T-cell (primary cell): ENCODE results near the gene HSPA2. TPM values are rescaled to one million over a fixed set of nuclear protein-coding genes. Genes with fewer than 3 reads are reported as not detected.

Experiments used
- ATAC-seq, 4 experiments: fragments of 200-7000 bp in 3 of 4; fragments of 150-1000 bp in 1 of 4; cut with Tn5 transposase; replicated peaks in 1 of 4; 1 replicate in 3 of 4; 2 replicates in 1 of 4; pipeline ENCODE4 v1.10.0; 2021; ENCODE audit warnings: moderate library complexity in 3 of 4, mild to moderate bottlenecking in 2 of 4, moderate number of reproducible peaks in 1 of 4
- CTCF ChIA-PET, 2 donors: fragments of 300-600 bp; sonication (Branson Sonifier 250); formaldehyde crosslinking; loops; one replicate each; lab custom pipeline; 2022; ENCODE audit warnings: antibody characterized with exemption in 2 of 2; lab: Charles Lee
- POLR2A ChIA-PET, 2 donors: fragments of 300-600 bp; sonication (Branson Sonifier 250); formaldehyde crosslinking; loops; one replicate each; lab custom pipeline; 2022; ENCODE audit warnings: antibody characterized with exemption in 2 of 2; lab: Charles Lee
- DNase-seq, 35 experiments: peaks; one replicate each; pipeline versions ENCODE4 v3.0.0 to v3.0.0-alpha.2; 2013 to 2023
- H3K27ac ChIP-seq: one replicate; pipeline ENCODE4 v1.5.1; 2013; ENCODE audit warnings: low read length
- H3K27me3 ChIP-seq, 2 experiments: replicated peaks in 1 of 2; 1 replicate in 1 of 2; 2 replicates in 1 of 2; pipeline versions ENCODE4 v1.6.1 to v1.7.0; 2013; ENCODE audit warnings: low read length in 1 of 2, mixed read lengths in 1 of 2; ENCODE audit not compliant: control insufficient read depth in 2 of 2, insufficient read depth in 2 of 2; ENCODE audit errors: extremely low read depth in 1 of 2
- H3K36me3 ChIP-seq, 2 donors: 1 replicate in 1 of 2; 2 replicates in 1 of 2; pipeline versions ENCODE4 v1.6.1 to v1.7.0; 2013; ENCODE audit warnings: low read length in 1 of 2; ENCODE audit not compliant: control insufficient read depth in 2 of 2, insufficient read depth in 1 of 2; ENCODE audit errors: extremely low read depth in 1 of 2
- H3K4me1 ChIP-seq, 2 experiments: 1 replicate in 1 of 2; 2 replicates in 1 of 2; pipeline versions ENCODE4 v1.6.1 to v1.7.0; 2013; ENCODE audit warnings: low read length in 2 of 2, mixed read lengths in 1 of 2; ENCODE audit not compliant: insufficient read depth in 2 of 2, control insufficient read depth in 1 of 2; ENCODE audit errors: extremely low read depth in 1 of 2
- H3K4me3 ChIP-seq, 2 donors: 1 replicate in 1 of 2; 2 replicates in 1 of 2; pipeline versions ENCODE4 v1.5.1 to v1.7.0; 2013; ENCODE audit warnings: mild to moderate bottlenecking in 2 of 2, low read length in 1 of 2, moderate library complexity in 1 of 2; ENCODE audit not compliant: control insufficient read depth in 1 of 2; ENCODE audit errors: extremely low read depth in 1 of 2
- H3K9me3 ChIP-seq: 2 replicates; pipeline ENCODE4 v1.7.0; 2013
- H3K27ac Mint-ChIP-seq, 2 donors: one replicate each; pipeline ENCODE4 v1.8.0; 2020 to 2021; ENCODE audit warnings: mild to moderate bottlenecking in 2 of 2, mixed read lengths in 2 of 2
- H3K27me3 Mint-ChIP-seq, 2 donors: one replicate each; pipeline ENCODE4 v1.8.0; 2021 to 2022; ENCODE audit warnings: mixed read lengths in 2 of 2
- H3K36me3 Mint-ChIP-seq: one replicate; pipeline ENCODE4 v1.8.0; 2021; ENCODE audit warnings: mixed read lengths
- H3K4me1 Mint-ChIP-seq, 3 donors: one replicate each; pipeline ENCODE4 v1.8.0; 2020 to 2022; ENCODE audit warnings: mixed read lengths in 3 of 3, mild to moderate bottlenecking in 1 of 3
- H3K4me3 Mint-ChIP-seq, 3 donors: one replicate each; pipeline ENCODE4 v1.8.0; 2020 to 2022; ENCODE audit warnings: mild to moderate bottlenecking in 3 of 3, mixed read lengths in 3 of 3, moderate library complexity in 3 of 3
- H3K9me3 Mint-ChIP-seq, 3 donors: one replicate each; pipeline ENCODE4 v1.8.0; 2020 to 2022; ENCODE audit warnings: mixed read lengths in 3 of 3
- WGBS: methylation state at CpG from one replicate; pipeline ENCODE4 v1.1.5; 2013; ENCODE audit warnings: missing lambda C conversion rate; ENCODE audit not compliant: insufficient coverage; 5-methylcytosine and 5-hydroxymethylcytosine counted together
- total RNA-seq, 35 experiments: library from RNA in 6 of 35; stranded (reverse) in 6 of 35; fragments of 120-200 nt in 1 of 35; gene quantifications; one replicate each; pipeline versions ENCODE4 v1.2.1 to v1.2.4 and lab custom pipeline; 2013 to 2026

The HSPA2 gene
- total RNA-seq, 5 donors from 2014 or later (not counting 1 experiment from before 2014, with no cell fraction given) = 1.2 to 2.7 (median 2.1) TPM

- ChIA-PET CTCF (interaction anchor here in 1 of 2 donors (0.6 to 3.6 kb wide), 3 partner anchors 11 to 26 kb away, joined by 3 to 28 read pairs (median 6); no protein-coding TSS in a partner anchor), POLR2A (no interaction called here)
- H3K4me3 ChIP-seq = peak overlapping the region in 1 of 2 donors; percentile 15
- DNase-seq (no peak), ATAC-seq (no peak)
- H3K9me3 Mint-ChIP-seq = no peaks in the 10 kb centered on the region
- H3K9me3 ChIP-seq = no peaks in the 10 kb centered on the region
- peak overlapping the region; percentile 100 for H3K27ac ChIP-seq
- H3K4me1 ChIP-seq = peaks cover 43 to 48% of the 10 kb centered on the region in 2 experiments
- peak overlapping the region; percentile 97 to 99 for H3K27ac Mint-ChIP-seq
- WGBS = no CpG with 5 or more reads among the region's 1 CpG
- peaks cover 3 to 11% of the 10 kb centered on the region in 2 donors for H3K36me3 ChIP-seq
- H3K27me3 Mint-ChIP-seq = no peaks in the 10 kb centered on the region
- H3K4me1 Mint-ChIP-seq = peaks cover 58 to 72% (median 69%) of the 10 kb centered on the region in 3 donors
- no peaks in the 10 kb centered on the region for H3K27me3 ChIP-seq
- H3K4me3 Mint-ChIP-seq = peak overlapping the region; percentile 78 to 92 (median 91)
- H3K36me3 Mint-ChIP-seq = peaks cover 23% of the 10 kb centered on the region
Observed at GRCh38 chr14:64500088-64500487, 40.5 kb upstream of the HSPA2 start.

- no peaks in the 10 kb centered on the region for H3K27me3 Mint-ChIP-seq
- ATAC-seq (no peak), DNase-seq (peak in 7 of 35 experiments; percentile 6 to 57 (median 19))
- Histone ChIP-seq H3K36me3 (peaks cover 0 to 8% of the 10 kb centered on the region in 2 donors), H3K4me1 (peaks cover 45% of the 10 kb centered on the region in 2 experiments), H3K9me3 (no peaks in the 10 kb centered on the region), H3K27me3 (no peaks in the 10 kb centered on the region), H3K4me3 (peak overlapping the region; percentile 93 to 99), H3K27ac (peak overlapping the region; percentile 100)
- H3K27ac Mint-ChIP-seq = peak overlapping the region; percentile 97 to 99
- CTCF ChIA-PET = interaction anchor here (0.6 to 3.6 kb wide), 11 partner anchors 8 to 136 kb away, joined by 3 to 28 read pairs (median 3); no protein-coding TSS in a partner anchor
- 0% methylated on average over 7 of the region's 8 CpGs for WGBS
- H3K4me1 Mint-ChIP-seq = peaks cover 53 to 72% (median 66%) of the 10 kb centered on the region in 3 donors
- peaks cover 19% of the 10 kb centered on the region for H3K36me3 Mint-ChIP-seq
- peak overlapping the region; percentile 91 to 95 (median 92) for H3K4me3 Mint-ChIP-seq
- POLR2A ChIA-PET = interaction anchor here (0.5 to 1.3 kb wide), 7 partner anchors 8 to 21 kb away, joined by 3 to 15 read pairs (median 4); no protein-coding TSS in a partner anchor
- H3K9me3 Mint-ChIP-seq = no peaks in the 10 kb centered on the region
Observed at GRCh38 chr14:64501411-64502171, 39.0 kb upstream of the HSPA2 start.

- Mint-ChIP-seq H3K4me3 (peak overlapping the region; percentile 91 to 95 (median 92)), H3K9me3 (no peaks in the 10 kb centered on the region), H3K4me1 (peaks cover 55 to 72% (median 67%) of the 10 kb centered on the region in 3 donors), H3K27ac (peak overlapping the region; percentile 97 to 99), H3K27me3 (no peaks in the 10 kb centered on the region), H3K36me3 (peaks cover 15% of the 10 kb centered on the region)
- ChIA-PET CTCF (interaction anchor here (0.6 to 3.6 kb wide), 9 partner anchors 9 to 114 kb away, joined by 3 to 28 read pairs (median 3); partner anchors contain the start of gene MTHFD1 (in 1 of the 2)), POLR2A (interaction anchor here (0.5 to 1.3 kb wide), 12 partner anchors 10 to 639 kb away, joined by 3 to 17 read pairs (median 4); no protein-coding TSS in a partner anchor)
- 0% methylated on average over 2 of the region's 6 CpGs for WGBS
- H3K36me3 ChIP-seq = peaks cover 0 to 8% of the 10 kb centered on the region in 2 donors
- H3K27ac ChIP-seq = peak overlapping the region; percentile 100
- peak in 15 of 35 experiments; percentile 5 to 59 (median 17) for DNase-seq
- peak overlapping the region; percentile 93 to 99 for H3K4me3 ChIP-seq
- peaks cover 45 to 49% of the 10 kb centered on the region in 2 experiments for H3K4me1 ChIP-seq
- no peak for ATAC-seq
- no peaks in the 10 kb centered on the region for H3K9me3 ChIP-seq
- H3K27me3 ChIP-seq = no peaks in the 10 kb centered on the region
Observed at GRCh38 chr14:64502456-64502855, 38.1 kb upstream of the HSPA2 start.

GRCh38 chr14:64502887-64503433, 37.6 kb upstream of the HSPA2 start:
- 0% methylated on average over 26 of the region's 29 CpGs for WGBS
- ChIA-PET POLR2A (interaction anchor here (0.5 to 1.9 kb wide), 14 partner anchors 9 to 861 kb away, joined by 3 to 17 read pairs (median 4); no protein-coding TSS in a partner anchor), CTCF (interaction anchor here (0.6 to 3.6 kb wide), 7 partner anchors 8 to 115 kb away, joined by 3 to 28 read pairs (median 4); partner anchors contain the start of gene MTHFD1 (in 1 of the 2))
- Mint-ChIP-seq H3K4me3 (peak overlapping the region; percentile 91 to 95 (median 92)), H3K9me3 (no peaks in the 10 kb centered on the region), H3K27me3 (no peaks in the 10 kb centered on the region), H3K27ac (peak overlapping the region; percentile 97 to 99), H3K4me1 (peaks cover 55 to 72% (median 67%) of the 10 kb centered on the region in 3 donors), H3K36me3 (peaks cover 12% of the 10 kb centered on the region)
- Histone ChIP-seq H3K9me3 (no peaks in the 10 kb centered on the region), H3K36me3 (peaks cover 0 to 6% of the 10 kb centered on the region in 2 donors), H3K4me3 (peak overlapping the region; percentile 93 to 99), H3K27me3 (no peaks in the 10 kb centered on the region), H3K4me1 (peaks cover 45 to 54% of the 10 kb centered on the region in 2 experiments), H3K27ac (peak overlapping the region; percentile 100)
- no peak for ATAC-seq
- DNase-seq = peak in 13 of 35 experiments; percentile 5 to 58 (median 20)

GRCh38 chr14:64503434-64504309, 36.9 kb upstream of the HSPA2 start, which contains the start of gene ZBTB25:
ZBTB25 (minus strand) TSS chr14:64503838; CDS start chr14:64490533, 13,305 bp downstream.
- peak within 1 kb of the TSS; percentile 100 for H3K27ac ChIP-seq
- peak; percentile 86 to 100 (median 99) for DNase-seq
- H3K27me3 ChIP-seq = no peaks in the 10 kb centered on the region
- Mint-ChIP-seq H3K4me1 (peaks cover 60 to 79% (median 72%) of the 10 kb centered on the region in 3 donors), H3K27me3 (no peaks in the 10 kb centered on the region), H3K27ac (peak within 1 kb of the TSS; percentile 99), H3K9me3 (no peaks in the 10 kb centered on the region), H3K4me3 (peak within 1 kb of the TSS; percentile 91 to 95 (median 92)), H3K36me3 (peaks cover 10% of the 10 kb centered on the region)
- peaks cover 0 to 2% of the 10 kb centered on the region in 2 donors for H3K36me3 ChIP-seq
- H3K4me3 ChIP-seq = peak within 1 kb of the TSS; percentile 93 to 99
- ChIA-PET POLR2A (interaction anchor here (0.5 to 1.9 kb wide), 12 partner anchors 11 to 960 kb away, joined by 3 to 17 read pairs (median 4); no protein-coding TSS in a partner anchor), CTCF (interaction anchor here (0.6 to 3.6 kb wide), 6 partner anchors 8 to 266 kb away, joined by 3 to 28 read pairs (median 4); no protein-coding TSS in a partner anchor)
- no peaks in the 10 kb centered on the region for H3K9me3 ChIP-seq
- WGBS = under 1% methylated on average over 78 of the region's 87 CpGs
- ATAC-seq = peak; percentile 66 to 77 (median 68)
- peaks cover 48 to 54% of the 10 kb centered on the region in 2 experiments for H3K4me1 ChIP-seq
